IMR-90 (cell line): ENCODE results near the gene FSD1L.
"Not testable (repeated sequence)": the region's sequence is repeated elsewhere in the genome, so short reads cannot be mapped to it uniquely, and the experiment has no call there.

Experiments
- CEBPB ChIP-seq: IDR thresholded peaks from 2 replicates; pipeline ENCODE4 v1.6.1; 2012; ENCODE audit warnings: low read depth, low read length, improper control_type of control experiment
- CHD1 ChIP-seq: IDR thresholded peaks from 2 replicates; pipeline ENCODE4 v1.6.1; 2012; ENCODE audit warnings: low read depth, low read length, improper control_type of control experiment
- CTCF ChIP-seq: conservative IDR thresholded peaks from 2 replicates; pipeline ENCODE4 v1.5.1; 2012; ENCODE audit warnings: mild to moderate bottlenecking, low read depth, low read length, improper control_type of control experiment
- ELK1 ChIP-seq: fragments of 150-350 bp; IDR thresholded peaks from 2 replicates; pipeline ENCODE4 v1.6.1; 2016; ENCODE audit warnings: low read depth, mild to moderate bottlenecking, low read length, moderate library complexity, borderline replicate concordance
- MAFK ChIP-seq: IDR thresholded peaks from 2 replicates; pipeline ENCODE4 v1.6.1; 2012; ENCODE audit warnings: low read depth, low read length, improper control_type of control experiment
- MAZ ChIP-seq: IDR thresholded peaks from 2 replicates; pipeline ENCODE4 v1.6.1; 2012; ENCODE audit warnings: low read depth, mild to moderate bottlenecking, low read length, improper control_type of control experiment, moderate library complexity, borderline replicate concordance
- MXI1 ChIP-seq: IDR thresholded peaks from 2 replicates; pipeline ENCODE4 v1.6.1; 2012; ENCODE audit warnings: low read depth, mild to moderate bottlenecking, low read length, moderate library complexity, borderline replicate concordance
- NFE2L2 ChIP-seq: fragments of 150-350 bp; IDR thresholded peaks from 2 replicates; pipeline ENCODE4 v1.6.1; 2016; ENCODE audit warnings: low read depth, mild to moderate bottlenecking, low read length
- POLR2A ChIP-seq: IDR thresholded peaks from 2 replicates; pipeline ENCODE4 v1.6.1; 2012; ENCODE audit warnings: mild to moderate bottlenecking, low read depth, low read length
- RAD21 ChIP-seq: IDR thresholded peaks from 2 replicates; pipeline ENCODE4 v1.6.1; 2012; ENCODE audit warnings: low read length, improper control_type of control experiment
- RCOR1 ChIP-seq: IDR thresholded peaks from 2 replicates; pipeline ENCODE4 v1.6.1; 2012; ENCODE audit warnings: mild to moderate bottlenecking, low read length, improper control_type of control experiment; ENCODE audit not compliant: insufficient replicate concordance
- SMC3 ChIP-seq: fragments of 150-350 bp; IDR thresholded peaks from 2 replicates; pipeline ENCODE4 v1.6.1; 2016; ENCODE audit warnings: low read depth, mild to moderate bottlenecking, antibody characterized with exemption, low read length, moderate library complexity
- USF2 ChIP-seq: fragments of 150-350 bp; IDR thresholded peaks from 2 replicates; pipeline ENCODE4 v1.6.1; 2017; ENCODE audit warnings: mild to moderate bottlenecking, antibody characterized with exemption, low read length, low read depth

- not testable (repeated sequence) for TF ChIP-seq CTCF, MAZ, POLR2A, SMC3, RCOR1, CEBPB, ELK1, RAD21, NFE2L2, CHD1, USF2, MXI1, MAFK
Measured at GRCh38 chr9:105520992-105521391, 73.2 kb downstream of the FSD1L start.
